Fibroblast of the aortic adventitia (primary cell): Measurements from ENCODE around the gene HFE. TPM values are rescaled to one million over a fixed set of nuclear protein-coding genes. Genes with fewer than 3 reads are reported as not detected.
"Not testable (repeated sequence)": the region's sequence is repeated elsewhere in the genome, so short reads cannot be mapped to it uniquely, and the experiment has no call there.

Experiments used
- DNase-seq: peaks from one replicate; pipeline ENCODE4 v3.0.0-alpha.2; 2010; ENCODE audit warnings: low read depth
- H3K4me3 ChIP-seq: 2 replicates; pipeline ENCODE4 v1.5.1; 2011; ENCODE audit warnings: low read depth, mild to moderate bottlenecking, control low read depth, low read length, moderate library complexity
- total RNA-seq: library from RNA; depleted of rRNA; stranded (reverse); fragments of >200 nt; gene quantifications from 2 replicates; pipeline ENCODE4 v1.2.3, GENCODE V29; 2012; ENCODE audit warnings: low replicate concordance
- TF ChIP-seq, protein P1 (sequence below): IDR thresholded peaks from 2 replicates; pipeline ENCODE4 v1.5.1; 2011; ENCODE audit warnings: mild to moderate bottlenecking, low read length, control low read depth, inconsistent platforms; ENCODE audit not compliant: insufficient read depth

The HFE gene
- total RNA-seq, 1 donor, result 9.0 TPM

DNA sequence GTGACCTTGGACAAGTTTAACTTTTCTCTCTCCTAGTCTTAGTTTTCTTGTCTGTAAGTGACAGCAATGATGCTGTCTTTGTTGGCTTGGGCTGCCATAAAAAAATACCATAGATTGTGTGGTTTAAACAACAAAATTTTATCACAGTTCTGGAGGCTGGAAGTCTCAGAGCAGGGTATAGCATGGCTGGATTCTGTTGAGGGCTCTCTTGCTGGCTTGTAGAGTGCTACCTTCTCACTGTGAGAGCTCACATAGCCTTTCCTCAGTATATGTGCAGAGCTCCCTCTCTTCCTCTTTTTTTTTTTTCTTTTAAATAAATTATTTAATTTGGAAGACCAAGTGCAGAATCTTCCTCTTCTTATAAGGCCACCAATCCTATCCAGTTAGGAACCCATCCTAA is 26.3 kb downstream of the HFE start:
- H3K4me3 ChIP-seq, result no peak overlapping the region
- TF ChIP-seq, protein P1, sequence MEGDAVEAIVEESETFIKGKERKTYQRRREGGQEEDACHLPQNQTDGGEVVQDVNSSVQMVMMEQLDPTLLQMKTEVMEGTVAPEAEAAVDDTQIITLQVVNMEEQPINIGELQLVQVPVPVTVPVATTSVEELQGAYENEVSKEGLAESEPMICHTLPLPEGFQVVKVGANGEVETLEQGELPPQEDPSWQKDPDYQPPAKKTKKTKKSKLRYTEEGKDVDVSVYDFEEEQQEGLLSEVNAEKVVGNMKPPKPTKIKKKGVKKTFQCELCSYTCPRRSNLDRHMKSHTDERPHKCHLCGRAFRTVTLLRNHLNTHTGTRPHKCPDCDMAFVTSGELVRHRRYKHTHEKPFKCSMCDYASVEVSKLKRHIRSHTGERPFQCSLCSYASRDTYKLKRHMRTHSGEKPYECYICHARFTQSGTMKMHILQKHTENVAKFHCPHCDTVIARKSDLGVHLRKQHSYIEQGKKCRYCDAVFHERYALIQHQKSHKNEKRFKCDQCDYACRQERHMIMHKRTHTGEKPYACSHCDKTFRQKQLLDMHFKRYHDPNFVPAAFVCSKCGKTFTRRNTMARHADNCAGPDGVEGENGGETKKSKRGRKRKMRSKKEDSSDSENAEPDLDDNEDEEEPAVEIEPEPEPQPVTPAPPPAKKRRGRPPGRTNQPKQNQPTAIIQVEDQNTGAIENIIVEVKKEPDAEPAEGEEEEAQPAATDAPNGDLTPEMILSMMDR, result no peak
- DNase-seq, result no peak

DNA sequence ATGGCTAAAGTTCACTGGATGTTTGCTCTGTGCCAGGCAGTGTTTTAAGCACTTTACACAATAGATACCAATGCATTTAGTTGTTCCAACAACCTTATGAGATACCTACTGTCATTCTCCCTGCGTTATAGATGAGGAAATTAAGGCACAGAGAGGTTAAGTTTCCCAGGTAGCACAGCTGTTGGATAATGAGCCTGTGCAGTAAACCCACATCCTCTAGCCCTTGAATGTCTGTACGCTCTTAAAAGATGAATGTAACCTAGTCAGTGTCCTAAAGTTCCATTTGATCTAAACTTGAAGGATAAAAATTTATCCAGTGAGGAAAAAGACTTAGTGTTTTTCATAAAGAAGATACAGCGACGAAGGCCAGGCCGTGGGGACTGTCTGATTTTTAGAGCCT is 28.0 kb downstream of the HFE start:
- H3K4me3 ChIP-seq, result no peak overlapping the region
- TF ChIP-seq, protein P1, result no peak
- DNase-seq, result no peak

GRCh38 chr6:26116267-26116666 is 29.0 kb downstream of the HFE start:
- H3K4me3 ChIP-seq, result no peak overlapping the region
- TF ChIP-seq, protein P1, result no peak
- no peak for DNase-seq

DNA sequence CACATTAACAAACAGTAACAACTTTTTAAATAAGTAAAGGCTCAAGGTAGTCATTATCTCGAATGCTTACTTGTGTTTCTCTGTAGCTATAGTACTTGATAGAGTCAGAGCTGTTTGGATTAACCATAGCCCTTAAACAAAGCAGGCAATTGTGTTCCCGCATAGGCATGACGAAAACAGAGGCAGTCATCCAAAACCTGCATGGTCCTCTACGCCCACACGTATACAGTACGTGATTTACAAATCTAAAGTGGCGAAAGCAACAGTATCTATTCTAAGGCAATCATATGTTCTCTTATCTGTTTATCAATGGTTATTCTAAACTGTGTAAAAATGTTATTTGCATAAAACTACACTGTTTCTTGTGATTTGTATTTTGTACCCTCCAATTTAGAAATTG is 31.8 kb downstream of the HFE start:
- DNase-seq, result no peak
- TF ChIP-seq, protein P1, result no peak
- H3K4me3 ChIP-seq, result no peak overlapping the region

DNA sequence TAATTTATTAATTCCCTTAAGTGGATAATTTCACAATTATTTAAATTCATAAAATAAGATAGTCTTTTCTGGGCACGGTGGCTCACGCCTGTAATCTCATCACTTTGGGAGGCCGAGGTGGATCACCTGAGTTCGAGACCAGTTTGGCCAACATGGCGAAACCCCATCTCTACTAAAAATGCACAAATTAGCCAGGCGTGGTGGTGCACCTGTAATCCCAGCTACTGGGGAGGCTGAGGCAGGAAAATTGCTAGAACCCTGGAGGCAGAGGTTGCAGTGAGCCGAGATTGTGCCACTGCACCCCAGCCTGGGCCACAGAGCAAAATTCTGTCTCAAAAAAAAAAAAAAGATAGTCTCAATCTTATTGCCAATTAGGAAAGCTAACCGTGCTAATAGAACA is 32.9 kb downstream of the HFE start:
- not testable (repeated sequence) for DNase-seq, H3K4me3 ChIP-seq

GRCh38 chr6:26120807-26121140 is 33.5 kb downstream of the HFE start:
- no peak overlapping the region for H3K4me3 ChIP-seq
- TF ChIP-seq, protein P1, result no peak
- no peak for DNase-seq

- TF ChIP-seq, protein P1, result no peak
- no peak overlapping the region for H3K4me3 ChIP-seq
- DNase-seq, result no peak
These were observed 34.1 kb downstream of the HFE start for GRCh38 chr6:26121141-26122004.
